ENCODE measurements around the gene HENMT1. TPM values are rescaled to one million over a fixed set of nuclear protein-coding genes. Genes with fewer than 3 reads are reported as not detected.
A peak's percentile ranks its signal among the peaks of the same experiment; 100 is the strongest.

The HENMT1 gene
- total and polyA plus RNA-seq, 9 of the 15 experiments (the other 6 are each of a cell fraction or from before 2014, with no cell fraction given), result not detected

GRCh38 chr1:108708691-108709660 lies 48.1 kb upstream of the HENMT1 start (continued):
- TF ChIP-seq ZBTB11 (CRISPR knock-in tag; IDR thresholded peaks at IDR 0.05) (peak in 1 of 3 experiments; percentile 70; a peak in 2 of 6 replicates), ZNF79 (CRISPR knock-in tag; IDR thresholded peaks at IDR 0.05; ENCODE audit: low read depth) (no peak), GTF2B (IDR thresholded peaks at IDR 0.05; ENCODE audit: extremely low read depth, insufficient read length) (no peak), ELF4 (CRISPR knock-in tag; IDR thresholded peaks at IDR 0.05) (no peak), ZFP1 (CRISPR knock-in tag; IDR thresholded peaks at IDR 0.05) (no peak), ID3 (CRISPR knock-in tag; IDR thresholded peaks at IDR 0.05) (no peak), ID3 (tag; IDR thresholded peaks at IDR 0.05) (0 out of 2 replicates have a peak, but pooled peaks have one; percentile 17), HDAC3 (IDR thresholded peaks at IDR 0.05; ENCODE audit: borderline replicate concordance, partially characterized antibody) (no peak), HES1 (IDR thresholded peaks at IDR 0.05; ENCODE audit: low read depth) (no peak), FOS (IDR thresholded peaks at IDR 0.05; ENCODE audit: extremely low read depth, insufficient read length) (no peak), ZNF398 (CRISPR knock-in tag; IDR thresholded peaks at IDR 0.05) (no peak), CHD2 (IDR thresholded peaks at IDR 0.05; ENCODE audit: low read depth, low read length) (no peak), HSF4 (CRISPR knock-in tag; IDR thresholded peaks at IDR 0.05; ENCODE audit: borderline replicate concordance) (no peak), CC2D1A (IDR thresholded peaks at IDR 0.05) (0 out of 2 replicates have a peak, but pooled peaks have one; percentile 21), CBX2 (IDR thresholded peaks at IDR 0.05; ENCODE audit: insufficient read depth, low read length, poor library complexity, severe bottlenecking) (no peak), ZNF639 (CRISPR knock-in tag; conservative IDR thresholded peaks at IDR 0.05 in 1 of 2, IDR thresholded peaks at IDR 0.05 in 1 of 2) (no peak)
